ENCODE data around the gene MTUS2. TPM values are rescaled to one million over a fixed set of nuclear protein-coding genes. Genes with fewer than 3 reads are reported as not detected.

The MTUS2 gene
- total RNA-seq, 1 experiment from 2014 or later = 1.7 TPM

- H3K4me3 Mint-ChIP-seq (ENCODE audit: unreplicated experiment) = no peak overlapping the region
- no peaks in the 10 kb centered on the region for H3K4me1 Mint-ChIP-seq (ENCODE audit: low read depth, unreplicated experiment)
- Histone ChIP-seq H3K27me3 (replicated peaks; ENCODE audit: control insufficient read depth, insufficient read depth, low read length) (no peaks in the 10 kb centered on the region), H3K9me3 (no peaks in the 10 kb centered on the region), H3K36me3 (ENCODE audit: control insufficient read depth, insufficient read depth, low read length) (peaks cover 5% of the 10 kb centered on the region), H3K4me3 (ENCODE audit: low read depth, low read length) (no peak overlapping the region), H3K4me1 (no peaks in the 10 kb centered on the region)
- H3K9me3 Mint-ChIP-seq (ENCODE audit: unreplicated experiment) = no peaks in the 10 kb centered on the region
- no TSS peak for BruUV-seq (replicated peaks)
- no peak for DNase-seq
- TF ChIP-seq CTCF (IDR thresholded peaks at IDR 0.05; ENCODE audit: insufficient read depth in 1 of 2, low read depth in 1 of 2, low read length in 1 of 2, severe bottlenecking in 1 of 2, unreplicated experiment in 1 of 2) = no peak
- no peaks in the 10 kb centered on the region for H3K27me3 Mint-ChIP-seq (ENCODE audit: insufficient read depth, unreplicated experiment)
- H3K36me3 Mint-ChIP-seq (ENCODE audit: insufficient read depth, unreplicated experiment) = peaks cover 85% of the 10 kb centered on the region
- no peak overlapping the region for H3K27ac Mint-ChIP-seq (ENCODE audit: unreplicated experiment)
- ChIA-PET POLR2A (no interaction called here), CTCF (no interaction called here)
- intact Hi-C loops (cut with micrococcal nuclease; ENCODE audit: unreplicated experiment) = no loop called here
Observed at GRCh38 chr13:29523199-29523961, 703.2 kb downstream of the MTUS2 start.

GRCh38 chr13:29524176-29524575, 704.0 kb downstream of the MTUS2 start:
- H3K4me3 Mint-ChIP-seq (ENCODE audit: unreplicated experiment) = no peak overlapping the region
- Histone ChIP-seq H3K4me3 (ENCODE audit: low read depth, low read length) (no peak overlapping the region), H3K9me3 (no peaks in the 10 kb centered on the region), H3K27me3 (replicated peaks; ENCODE audit: control insufficient read depth, insufficient read depth, low read length) (no peaks in the 10 kb centered on the region), H3K4me1 (no peaks in the 10 kb centered on the region), H3K36me3 (ENCODE audit: control insufficient read depth, insufficient read depth, low read length) (peaks cover 2% of the 10 kb centered on the region; the same call in 1 of the 2 replicates)
- H3K27ac Mint-ChIP-seq (ENCODE audit: unreplicated experiment) = no peak overlapping the region
- H3K36me3 Mint-ChIP-seq (ENCODE audit: insufficient read depth, unreplicated experiment) = peaks cover 87% of the 10 kb centered on the region
- DNase-seq = no peak
- intact Hi-C loops (cut with micrococcal nuclease; ENCODE audit: unreplicated experiment) = no loop called here
- BruUV-seq (replicated peaks) = no TSS peak
- CTCF ChIA-PET = no interaction called here
- no peaks in the 10 kb centered on the region for H3K27me3 Mint-ChIP-seq (ENCODE audit: insufficient read depth, unreplicated experiment)
- no peaks in the 10 kb centered on the region for H3K9me3 Mint-ChIP-seq (ENCODE audit: unreplicated experiment)
- H3K4me1 Mint-ChIP-seq (ENCODE audit: low read depth, unreplicated experiment) = no peaks in the 10 kb centered on the region
- POLR2A ChIA-PET = no interaction called here
- TF ChIP-seq CTCF (IDR thresholded peaks at IDR 0.05; ENCODE audit: insufficient read depth in 1 of 2, low read depth in 1 of 2, low read length in 1 of 2, severe bottlenecking in 1 of 2, unreplicated experiment in 1 of 2) = no peak

DNA sequence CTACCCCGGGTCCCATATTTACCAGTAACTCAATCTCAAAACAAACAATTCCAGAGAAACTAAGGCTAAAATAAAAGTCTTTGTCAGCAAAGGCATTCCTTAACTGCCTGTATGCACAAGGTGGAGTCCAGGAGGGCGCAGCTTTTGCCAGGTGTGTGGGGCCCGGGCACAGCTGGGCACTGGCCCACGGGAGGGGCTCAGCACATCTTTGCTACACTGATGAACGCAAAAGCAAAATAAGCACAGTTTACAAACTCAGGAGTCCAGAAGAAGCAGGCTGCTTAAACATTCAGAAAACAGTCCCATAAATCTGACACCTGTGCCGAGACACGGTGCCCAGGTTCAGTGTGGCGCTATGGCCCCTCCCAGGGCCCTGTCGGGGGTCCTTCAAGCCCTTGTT, 704.5 kb downstream of the MTUS2 start:
- no peaks in the 10 kb centered on the region for H3K9me3 Mint-ChIP-seq (ENCODE audit: unreplicated experiment)
- Histone ChIP-seq H3K27me3 (replicated peaks; ENCODE audit: control insufficient read depth, insufficient read depth, low read length) (no peaks in the 10 kb centered on the region), H3K36me3 (ENCODE audit: control insufficient read depth, insufficient read depth, low read length) (peaks cover 2% of the 10 kb centered on the region; the same call in 1 of the 2 replicates), H3K9me3 (no peaks in the 10 kb centered on the region), H3K4me3 (ENCODE audit: low read depth, low read length) (no peak overlapping the region), H3K4me1 (no peaks in the 10 kb centered on the region)
- no peaks in the 10 kb centered on the region for H3K4me1 Mint-ChIP-seq (ENCODE audit: low read depth, unreplicated experiment)
- H3K4me3 Mint-ChIP-seq (ENCODE audit: unreplicated experiment) = no peak overlapping the region
- POLR2A ChIA-PET = no interaction called here
- no peak for TF ChIP-seq CTCF (IDR thresholded peaks at IDR 0.05; ENCODE audit: insufficient read depth in 1 of 2, low read depth in 1 of 2, low read length in 1 of 2, severe bottlenecking in 1 of 2, unreplicated experiment in 1 of 2)
- CTCF ChIA-PET = no interaction called here
- BruUV-seq (replicated peaks) = no TSS peak
- no peak overlapping the region for H3K27ac Mint-ChIP-seq (ENCODE audit: unreplicated experiment)
- DNase-seq = no peak
- intact Hi-C loops (cut with micrococcal nuclease; ENCODE audit: unreplicated experiment) = no loop called here
- peaks cover 87% of the 10 kb centered on the region for H3K36me3 Mint-ChIP-seq (ENCODE audit: insufficient read depth, unreplicated experiment)
- H3K27me3 Mint-ChIP-seq (ENCODE audit: insufficient read depth, unreplicated experiment) = no peaks in the 10 kb centered on the region
